ENCODE data around the gene FBXW10.
"Not testable (repeated sequence)": the region's sequence is repeated elsewhere in the genome, so short reads cannot be mapped to it uniquely, and the experiment has no call there.

FBXW10 gene

GRCh38 chr17:18796887-18797286 lies 53.0 kb downstream of the FBXW10 start:
- not testable (repeated sequence) for DNase-seq (ENCODE audit: low read depth); H3K4me3 ChIP-seq (ENCODE audit: low read length)

GRCh38 chr17:18803458-18804245 lies 59.8 kb downstream of the FBXW10 start:
- DNase-seq (ENCODE audit: low read depth); H3K4me3 ChIP-seq (ENCODE audit: low read length): not testable (repeated sequence)

- not testable (repeated sequence) for H3K4me3 ChIP-seq (ENCODE audit: low read length); DNase-seq (ENCODE audit: low read depth)
Measured at GRCh38 chr17:18815924-18816323, 72.1 kb downstream of the FBXW10 start.

GRCh38 chr17:18816489-18817371 lies 72.9 kb downstream of the FBXW10 start:
- H3K4me3 ChIP-seq (ENCODE audit: low read length): not testable (repeated sequence)
- TF ChIP-seq CTCF (conservative IDR thresholded peaks at IDR 0.05; ENCODE audit: low read length): peak; percentile 58
- DNase-seq (ENCODE audit: low read depth): peak; percentile 84

GRCh38 chr17:18821430-18821829 lies 77.6 kb downstream of the FBXW10 start:
- not testable (repeated sequence) for H3K4me3 ChIP-seq (ENCODE audit: low read length); DNase-seq (ENCODE audit: low read depth)

- not testable (repeated sequence) for H3K4me3 ChIP-seq (ENCODE audit: low read length); DNase-seq (ENCODE audit: low read depth)
Measured at GRCh38 chr17:18827613-18828012, 83.8 kb downstream of the FBXW10 start.
